ENCODE measurements around the gene INHBE. TPM values are rescaled to one million over a fixed set of nuclear protein-coding genes. Genes with fewer than 3 reads are reported as not detected.
A peak's percentile ranks its signal among the peaks of the same experiment; 100 is the strongest.

Gene INHBE
- total and polyA plus RNA-seq, 2 of the 8 experiments (the other 6 are each of a cell fraction or from before 2014, with no cell fraction given) = 10.2 to 18.8 TPM

DNA sequence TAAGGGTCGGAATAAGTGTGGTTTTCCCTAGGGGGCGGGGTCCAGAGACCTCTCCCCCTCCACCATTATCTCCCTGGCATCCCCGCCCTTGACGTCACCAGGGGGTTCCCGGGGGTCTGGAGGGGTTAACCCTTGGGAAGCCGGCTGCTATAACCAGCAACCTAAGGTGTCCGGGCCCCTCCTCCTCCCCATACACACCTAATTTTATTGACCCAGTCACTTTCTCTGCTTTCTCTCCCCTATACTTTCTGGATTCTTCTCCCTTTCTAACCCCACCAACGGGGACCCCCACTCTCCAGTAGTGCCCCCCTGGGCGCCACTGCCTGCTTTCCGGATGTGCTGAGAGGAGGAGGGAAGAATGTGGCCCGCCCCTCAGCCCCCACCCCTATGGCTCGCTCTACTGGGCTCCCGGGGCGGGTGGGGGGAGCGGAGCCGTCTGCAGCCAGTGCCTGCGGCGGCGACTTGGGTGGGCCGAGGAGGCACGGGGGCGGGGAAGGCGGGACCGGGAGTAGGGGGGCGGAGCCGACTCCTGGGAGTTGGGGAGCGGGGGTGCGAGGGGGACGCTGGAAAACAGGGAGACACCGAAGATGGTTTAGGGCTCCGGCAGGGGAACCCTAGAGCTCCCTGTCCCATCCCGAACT, 6.3 kb downstream of the INHBE start:
- Histone ChIP-seq H3K23ac (ENCODE audit: insufficient read length) (no peak overlapping the region), H3K18ac (ENCODE audit: extremely low read depth, low read length) (peak overlapping the region; percentile 98), H3K27me3 (replicated peaks in 1 of 4; ENCODE audit: control insufficient read depth in 3 of 4, extremely low read depth in 1 of 4, insufficient read depth in 3 of 4, low read length in 3 of 4) (no peaks in the 10 kb centered on the region), H2AFZ (ENCODE audit: low read length) (no peak overlapping the region), H2BK20ac (ENCODE audit: low read length) (0 out of 2 replicates have a peak overlapping the region, but pooled peaks have one; percentile 43), H3K4ac (replicated peaks; ENCODE audit: insufficient read length, low read depth, low read length) (peak overlapping the region; percentile 28), H4K20me1 (replicated peaks in 1 of 2; ENCODE audit: control insufficient read depth in 1 of 2, insufficient read depth in 2 of 2, low read length in 2 of 2) (no peaks in the 10 kb centered on the region), H3K4me2 (ENCODE audit: insufficient read depth in 1 of 2, low read depth in 2 of 2, low read length in 2 of 2) (peak overlapping the region; percentile 84 to 95), H3K9ac (replicated peaks in 1 of 4; ENCODE audit: extremely low read depth in 1 of 4, low read depth in 3 of 4, low read length in 3 of 4) (peak overlapping the region in 3 of 4 experiments; percentile 72 to 83 (median 74); a peak in 6 of 7 replicates), H3K14ac (ENCODE audit: insufficient read length) (no peak overlapping the region), H3K9me3 (ENCODE audit: insufficient read depth in 2 of 2, low read depth in 1 of 2, low read length in 1 of 2) (no peaks in the 10 kb centered on the region), H4K5ac (ENCODE audit: insufficient read length, low read depth, low read length) (peak overlapping the region; percentile 40), H2AK5ac (ENCODE audit: low read depth, low read length) (no peak overlapping the region), H3K79me2 (ENCODE audit: control insufficient read depth in 1 of 2, insufficient read depth in 2 of 2, low read length in 2 of 2) (peaks cover 0 to 16% of the 10 kb centered on the region in 2 experiments; a peak in 1 of 4 replicates), H3K23me2 (ENCODE audit: low read depth, low read length) (peaks cover 4% of the 10 kb centered on the region; the same call in 1 of the 2 replicates), H3K79me1 (ENCODE audit: low read depth, low read length) (no peaks in the 10 kb centered on the region), H2BK120ac (replicated peaks; ENCODE audit: low read depth, low read length) (no peak overlapping the region), H3K4me1 (replicated peaks in 1 of 4; ENCODE audit: control insufficient read depth in 3 of 4, insufficient read depth in 4 of 4, low read length in 3 of 4) (peaks cover 0 to 12% (median 6%) of the 10 kb centered on the region in 4 experiments; a peak in 6 of 7 replicates), H4K8ac (ENCODE audit: extremely low read depth, insufficient read depth, low read length) (no peak overlapping the region), H3K27ac (ENCODE audit: low read depth, low read length) (peak overlapping the region; percentile 87), H3K56ac (replicated peaks; ENCODE audit: insufficient read length, low read depth, low read length) (peak overlapping the region; percentile 37), H2BK5ac (ENCODE audit: low read depth, low read length) (peak overlapping the region; percentile 98), H4K91ac (replicated peaks; ENCODE audit: insufficient read length, low read length) (no peak overlapping the region), H3K36me3 (ENCODE audit: control insufficient read depth in 2 of 4, insufficient read depth in 4 of 4, low read length in 3 of 4) (peaks cover 0 to 4% (median 1%) of the 10 kb centered on the region in 4 experiments; a peak in 4 of 8 replicates), H2BK15ac (ENCODE audit: low read length) (no peak overlapping the region), H3K4me3 (ENCODE audit: extremely low read depth in 1 of 4, insufficient read depth in 2 of 4, low read depth in 3 of 4, low read length in 4 of 4) (peak overlapping the region; percentile 72 to 91 (median 86)), H2BK12ac (ENCODE audit: low read depth, low read length) (peak overlapping the region; percentile 90; the same call in 1 of the 2 replicates)
- POLR2A ChIA-PET (ENCODE audit: partially characterized antibody) = interaction anchor here (1.0 to 6.4 kb wide), 9 partner anchors 9 to 238 kb away, joined by 3 to 51 read pairs (median 4); partner anchors contain the start of gene SHMT2
- CTCF ChIA-PET (ENCODE audit: partially characterized antibody) = interaction anchor here (0.5 to 18.5 kb wide), 13 partner anchors 9 to 531 kb away, joined by 3 to 478 read pairs (median 4); partner anchors contain the start of genes ARHGAP9, MARS1 and STAC3
- FAIRE-seq (no peak), DNase-seq (ENCODE audit: low read depth in 1 of 2, low spot score in 2 of 2) (peak in 1 of 2 experiments; percentile 92)
- WGBS, 2 experiments (ENCODE audit: extremely low coverage in 1 of 2, insufficient coverage in 1 of 2, insufficient read length in 1 of 2, insufficient replicate concordance in 2 of 2, low coverage in 1 of 2, low lambda C conversion rate in 2 of 2, missing lambda C conversion rate in 1 of 2) = 0% methylated on average over 10 of the region's 32 CpGs; no CpG with 5 or more reads in 1 of the 2 experiments
- no peak for TF ChIP-seq TAF7 (optimal IDR thresholded peaks at IDR 0.05; ENCODE audit: borderline replicate concordance, low read depth, low read length)
- no peak for TF ChIP-seq SP1 (IDR thresholded peaks at IDR 0.05; ENCODE audit: low read depth, low read length)
- TF ChIP-seq SIX5 (IDR thresholded peaks at IDR 0.05; ENCODE audit: low read depth, low read length) = no peak
- TF ChIP-seq JUN (IDR thresholded peaks at IDR 0.05; ENCODE audit: low read depth, low read length) = no peak
- no peak for TF ChIP-seq KDM5A (IDR thresholded peaks at IDR 0.05; ENCODE audit: low read length)
